GM21423 (cell line): Measurements from ENCODE around the gene CHD9NB.
"Not testable (repeated sequence)": the region's sequence is repeated elsewhere in the genome, so short reads cannot be mapped to it uniquely, and the experiment has no call there.

Experiments used
- ATAC-seq: cut with Tn5 transposase; IDR thresholded peaks from one replicate; pipeline ENCODE4 v1.9.1; 2021; ENCODE audit warnings: mild to moderate bottlenecking, moderate library complexity; ENCODE audit not compliant: unreplicated experiment

Gene CHD9NB

GRCh38 chr16:53058441-53058840 lies 5.7 kb upstream of the CHD9NB start:
- no peak for ATAC-seq

DNA sequence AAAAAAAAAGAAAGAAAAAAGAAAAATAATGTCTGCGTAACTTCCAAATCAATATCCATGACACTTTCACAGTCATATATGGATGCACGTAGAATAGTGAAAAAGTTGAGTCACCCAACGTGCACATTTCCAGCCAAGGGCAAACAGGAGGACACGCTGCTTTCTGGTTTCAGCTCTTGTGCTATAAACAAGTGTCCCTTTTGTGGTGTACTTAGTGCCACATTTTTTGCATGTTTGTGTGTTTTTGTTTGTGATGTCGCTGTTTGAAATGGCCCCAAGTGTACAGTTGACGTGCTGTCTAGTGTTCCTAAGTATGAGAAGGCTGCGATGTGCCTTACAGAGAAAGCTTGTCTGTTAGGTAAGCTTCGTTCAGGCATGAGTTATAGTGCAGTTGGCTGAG lies 5.0 kb upstream of the CHD9NB start:
- ATAC-seq, result no peak

DNA sequence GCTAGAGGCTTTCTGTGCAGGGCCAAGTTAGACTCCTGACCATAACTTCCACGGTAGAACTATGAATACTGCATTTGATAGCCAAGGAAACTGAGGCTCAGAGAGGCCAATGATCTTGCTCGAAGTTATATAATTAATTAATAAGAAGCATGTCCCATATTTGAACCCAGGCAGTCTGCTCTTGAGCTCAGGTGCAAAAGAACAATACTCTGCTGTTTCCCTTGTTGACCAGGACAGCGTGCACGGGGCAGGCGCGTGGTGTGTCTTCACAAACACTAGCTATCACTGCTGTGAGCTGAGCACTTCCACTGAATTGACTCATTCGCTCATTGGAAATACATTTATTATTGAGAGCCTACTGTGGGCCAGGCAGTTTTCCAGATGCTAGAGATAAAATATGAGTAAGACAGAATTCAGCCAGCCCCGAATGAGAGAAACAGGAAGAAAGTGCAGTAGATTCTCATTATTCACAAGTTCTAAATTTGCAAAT lies 3.7 kb upstream of the CHD9NB start:
- no peak for ATAC-seq

GRCh38 chr16:53055541-53056391 lies 3.1 kb upstream of the CHD9NB start:
- ATAC-seq, result no peak

GRCh38 chr16:53054670-53055485 lies 2.2 kb upstream of the CHD9NB start, which contains the start of gene CHD9:
Gene CHD9 (plus strand): TSS chr16:53054991. CDS start chr16:53156090, 101,099 bp downstream.
- peak; percentile 77 for ATAC-seq

GRCh38 chr16:53053967-53054669 lies 1.4 kb upstream of the CHD9NB start:
- ATAC-seq, result peak; percentile 33

DNA sequence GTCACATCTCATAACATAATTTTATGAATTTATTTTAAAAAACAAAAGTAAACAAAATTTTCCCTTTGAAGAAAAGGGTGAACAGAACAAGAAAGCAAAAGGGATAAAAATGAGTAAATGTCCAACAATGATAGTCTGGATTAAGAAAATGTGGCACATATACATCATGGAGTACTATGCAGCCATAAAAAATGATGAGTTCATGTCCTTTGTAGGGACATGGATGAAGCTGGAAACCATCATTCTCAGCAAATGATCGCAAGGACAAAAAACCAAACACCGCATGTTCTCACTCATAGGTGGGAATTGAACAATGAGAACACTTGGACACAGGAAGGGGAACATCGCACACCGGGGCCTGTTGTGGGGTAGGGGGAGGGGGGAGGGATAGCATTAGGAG lies 1.4 kb downstream of the CHD9NB start:
- ATAC-seq, result not testable (repeated sequence)

GRCh38 chr16:53048139-53048915 lies 4.4 kb downstream of the CHD9NB start:
- ATAC-seq, result no peak

- not testable (repeated sequence) for ATAC-seq
These were observed 5.2 kb downstream of the CHD9NB start for GRCh38 chr16:53047515-53047914.

DNA sequence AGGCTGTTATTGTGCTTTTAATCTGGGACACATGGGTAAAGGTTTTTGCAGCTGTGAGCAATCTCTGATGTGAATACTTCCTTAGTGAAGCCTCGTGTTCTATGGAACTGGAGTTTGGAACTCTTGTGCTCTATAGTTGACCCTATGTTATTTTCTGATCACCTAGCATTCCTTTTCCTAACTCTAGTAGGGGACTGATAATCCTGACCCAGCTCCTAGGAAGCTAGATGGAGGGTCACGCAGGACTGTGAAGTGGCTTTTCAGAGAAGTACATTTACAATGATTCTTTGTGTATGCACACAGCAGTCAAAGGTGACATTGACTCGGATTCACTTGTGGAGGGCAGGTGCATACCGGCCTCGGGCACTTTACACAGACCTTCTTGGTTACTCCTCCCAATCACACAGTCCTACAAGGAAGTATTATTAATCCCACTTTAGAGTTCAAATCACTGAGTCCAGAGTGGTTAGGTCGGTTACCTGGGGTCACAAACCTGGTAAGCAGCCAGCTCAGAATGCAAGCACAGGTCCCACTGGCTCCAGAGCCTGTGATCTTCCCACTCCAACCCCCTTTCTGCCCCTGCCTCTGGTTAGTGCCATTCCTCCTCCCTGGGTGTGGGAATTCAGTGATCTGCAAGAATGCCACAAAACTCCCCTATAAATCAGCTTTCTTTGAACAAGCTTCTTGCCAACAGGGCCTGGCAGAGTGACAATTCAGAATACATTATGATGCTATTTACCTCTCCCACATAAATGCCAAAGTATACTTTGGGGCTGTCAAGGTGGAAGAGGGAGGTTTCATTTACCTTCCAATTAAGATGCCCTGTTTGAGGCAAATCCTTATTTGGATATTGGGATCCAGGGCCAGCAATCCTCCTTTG lies 7.1 kb downstream of the CHD9NB start:
- no peak for ATAC-seq

GRCh38 chr16:53043986-53044601 lies 8.6 kb downstream of the CHD9NB start:
- ATAC-seq, result no peak

- no peak for ATAC-seq
These were observed 9.3 kb downstream of the CHD9NB start for GRCh38 chr16:53043428-53043831.

DNA sequence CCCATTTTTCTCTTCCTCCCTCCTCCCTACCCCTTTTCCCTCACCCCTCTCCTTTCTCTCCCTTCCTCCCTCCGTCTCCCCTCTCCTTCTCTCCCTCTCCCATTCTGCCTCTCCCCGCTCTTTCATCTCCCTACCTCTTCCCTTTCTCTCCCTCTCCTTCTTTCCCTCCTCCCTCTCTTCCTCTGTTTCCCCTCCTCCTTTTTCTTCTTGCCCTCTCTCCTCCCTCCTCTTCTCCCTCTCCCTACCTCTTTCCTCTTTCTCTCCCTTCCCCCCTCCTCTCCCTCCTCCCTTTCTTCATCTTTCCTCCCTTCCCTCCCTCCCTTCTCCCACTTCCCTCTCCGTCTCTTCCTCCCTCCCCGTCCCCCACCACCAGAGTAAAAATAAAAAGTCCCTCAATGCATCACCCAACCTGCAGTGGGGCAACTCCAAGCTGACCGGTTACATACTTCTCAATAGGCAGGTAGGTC lies 10.4 kb downstream of the CHD9NB start:
- no peak for ATAC-seq

- ATAC-seq, result no peak
These were observed 11.2 kb downstream of the CHD9NB start for GRCh38 chr16:53041320-53042051.

GRCh38 chr16:53040788-53041187 lies 11.9 kb downstream of the CHD9NB start:
- ATAC-seq, result no peak

DNA sequence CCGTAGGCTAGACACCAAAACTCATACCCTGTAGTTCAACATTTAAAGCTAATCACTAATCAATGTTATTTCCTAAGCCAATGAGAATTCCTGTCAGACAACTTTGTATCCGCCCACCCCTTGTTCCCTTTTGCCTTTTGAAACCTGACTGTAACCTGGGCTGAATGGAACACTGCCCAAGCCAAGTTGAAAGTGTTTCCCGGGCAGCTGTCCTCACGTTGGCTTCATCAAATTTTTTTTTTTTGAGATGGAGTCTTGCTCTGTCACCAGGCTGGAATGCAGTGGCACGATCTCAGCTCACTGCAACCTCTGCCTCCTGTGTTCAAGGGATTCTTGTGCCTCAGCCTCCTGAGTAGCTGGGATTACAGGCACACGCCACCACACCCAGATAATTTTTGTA lies 16.0 kb downstream of the CHD9NB start:
- not testable (repeated sequence) for ATAC-seq

- ATAC-seq, result no peak
These were observed 16.6 kb downstream of the CHD9NB start for GRCh38 chr16:53036066-53036465.
